Astrocyte (in vitro differentiated cells and primary cell): ENCODE results near the gene PML. TPM values are rescaled to one million over a fixed set of nuclear protein-coding genes. Genes with fewer than 3 reads are reported as not detected.

Source experiments
- DNase-seq: peaks from one replicate; pipeline ENCODE4 v3.0.0-alpha.2; 2010; ENCODE audit warnings: low read depth
- FAIRE-seq: peaks from 2 replicates; lab custom pipeline; 2011; peaks lifted over from hg19 to GRCh38; lab: Jason Lieb, UNC
- H2AFZ ChIP-seq: 2 replicates; pipeline ENCODE4 v1.6.0; 2012; ENCODE audit warnings: low read depth, low read length, inconsistent platforms
- H3K27ac ChIP-seq: 2 replicates; pipeline ENCODE4 v1.5.1; 2011; ENCODE audit warnings: low read depth, low read length, inconsistent platforms
- H3K27me3 ChIP-seq: 2 replicates; pipeline ENCODE4 v1.6.0; 2011; ENCODE audit warnings: low read length, inconsistent platforms; ENCODE audit not compliant: insufficient read depth
- H3K36me3 ChIP-seq: 2 replicates; pipeline ENCODE4 v1.5.1; 2011; ENCODE audit warnings: low read length, inconsistent platforms; ENCODE audit not compliant: insufficient read depth
- H3K4me1 ChIP-seq: 2 replicates; pipeline ENCODE4 v1.5.1; 2011; ENCODE audit warnings: low read length, inconsistent platforms; ENCODE audit not compliant: insufficient read depth
- H3K4me2 ChIP-seq: 2 replicates; pipeline ENCODE4 v1.6.0; 2012; ENCODE audit warnings: low read length, inconsistent platforms
- H3K4me3 ChIP-seq: 2 replicates; pipeline ENCODE4 v1.5.1; 2011; ENCODE audit warnings: low read depth, mild to moderate bottlenecking, low read length, inconsistent platforms; ENCODE audit not compliant: insufficient read depth
- H3K79me2 ChIP-seq: 2 replicates; pipeline ENCODE4 v1.6.0; 2012; ENCODE audit warnings: mild to moderate bottlenecking, low read length, inconsistent platforms; ENCODE audit not compliant: insufficient read depth
- H3K9ac ChIP-seq: 2 replicates; pipeline ENCODE4 v1.6.0; 2012; ENCODE audit warnings: mild to moderate bottlenecking, low read length, inconsistent platforms
- H3K9me3 ChIP-seq: 2 replicates; pipeline ENCODE4 v1.5.1; 2012; ENCODE audit warnings: low read depth, mild to moderate bottlenecking, low read length, inconsistent platforms; ENCODE audit not compliant: insufficient read depth
- H4K20me1 ChIP-seq: 2 replicates; pipeline ENCODE4 v1.6.0; 2012; ENCODE audit warnings: low read length, inconsistent platforms; ENCODE audit not compliant: insufficient read depth
- H3K27ac Mint-ChIP-seq: one replicate; pipeline ENCODE4 v1.8.0; 2021; ENCODE audit warnings: mild to moderate bottlenecking, mixed read lengths; ENCODE audit not compliant: unreplicated experiment
- H3K27me3 Mint-ChIP-seq: one replicate; pipeline ENCODE4 v1.8.0; 2021; ENCODE audit warnings: low read depth, mixed read lengths; ENCODE audit not compliant: unreplicated experiment
- H3K36me3 Mint-ChIP-seq: one replicate; pipeline ENCODE4 v1.8.0; 2021; ENCODE audit warnings: low read depth, mixed read lengths; ENCODE audit not compliant: unreplicated experiment
- H3K4me1 Mint-ChIP-seq: one replicate; pipeline ENCODE4 v1.8.0; 2021; ENCODE audit warnings: low read depth, mixed read lengths; ENCODE audit not compliant: unreplicated experiment
- H3K4me3 Mint-ChIP-seq: one replicate; pipeline ENCODE4 v1.8.0; 2021; ENCODE audit warnings: mild to moderate bottlenecking, moderate library complexity, mixed read lengths; ENCODE audit not compliant: unreplicated experiment
- H3K9me3 Mint-ChIP-seq: one replicate; pipeline ENCODE4 v1.8.0; 2021; ENCODE audit warnings: mild to moderate bottlenecking, mixed read lengths; ENCODE audit not compliant: unreplicated experiment
- CTCF ChIP-seq: IDR thresholded peaks from 2 replicates; pipeline ENCODE4 v1.5.1; 2011; ENCODE audit warnings: low read depth, mild to moderate bottlenecking, inconsistent platforms, low read length, moderate library complexity; ENCODE audit not compliant: insufficient read depth
- EZH2 ChIP-seq: IDR thresholded peaks from 2 replicates; pipeline ENCODE4 v1.6.1; 2012; ENCODE audit warnings: mild to moderate bottlenecking, low read length, inconsistent platforms; ENCODE audit not compliant: insufficient read depth
- total RNA-seq: library from RNA; stranded (reverse); gene quantifications from 2 replicates; pipeline ENCODE4 v1.2.1, GENCODE V29; 2021

The PML gene
- total RNA-seq, 1 donor from 2014 or later: 116 TPM

DNA sequence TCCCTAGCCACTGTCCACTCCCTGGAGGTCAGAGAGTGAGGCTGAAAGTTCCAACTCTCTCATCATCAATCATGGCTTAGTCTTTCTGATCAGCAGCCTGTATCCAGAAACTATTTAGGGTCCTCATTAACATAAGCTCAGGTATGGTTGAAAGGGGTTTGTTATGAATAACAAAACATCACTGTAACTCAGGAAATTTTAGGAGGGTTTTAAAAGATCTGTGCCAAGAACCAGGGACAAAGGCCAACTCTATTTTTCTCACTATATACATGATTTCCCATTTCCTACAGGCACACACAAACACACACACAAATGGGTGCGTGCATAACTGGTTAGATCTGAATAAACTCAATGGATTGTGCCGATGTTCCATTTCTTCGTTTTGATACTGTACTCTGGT, 26.1 kb upstream of the PML start:
- Mint-ChIP-seq H3K4me3 (no peak overlapping the region), H3K9me3 (no peaks in the 10 kb centered on the region), H3K27me3 (peaks cover 3% of the 10 kb centered on the region), H3K27ac (peak overlapping the region; percentile 64), H3K36me3 (no peaks in the 10 kb centered on the region), H3K4me1 (peaks cover 21% of the 10 kb centered on the region)
- DNase-seq (no peak), FAIRE-seq (no peak)
- Histone ChIP-seq H3K9ac (no peak overlapping the region), H4K20me1 (no peaks in the 10 kb centered on the region), H3K79me2 (no peaks in the 10 kb centered on the region), H2AFZ (no peak overlapping the region), H3K9me3 (no peaks in the 10 kb centered on the region), H3K27me3 (no peaks in the 10 kb centered on the region), H3K27ac (no peak overlapping the region), H3K4me3 (no peak overlapping the region), H3K4me2 (no peak overlapping the region), H3K4me1 (peaks cover 17% of the 10 kb centered on the region), H3K36me3 (no peaks in the 10 kb centered on the region)
- TF ChIP-seq CTCF (no peak), EZH2 (no peak)

DNA sequence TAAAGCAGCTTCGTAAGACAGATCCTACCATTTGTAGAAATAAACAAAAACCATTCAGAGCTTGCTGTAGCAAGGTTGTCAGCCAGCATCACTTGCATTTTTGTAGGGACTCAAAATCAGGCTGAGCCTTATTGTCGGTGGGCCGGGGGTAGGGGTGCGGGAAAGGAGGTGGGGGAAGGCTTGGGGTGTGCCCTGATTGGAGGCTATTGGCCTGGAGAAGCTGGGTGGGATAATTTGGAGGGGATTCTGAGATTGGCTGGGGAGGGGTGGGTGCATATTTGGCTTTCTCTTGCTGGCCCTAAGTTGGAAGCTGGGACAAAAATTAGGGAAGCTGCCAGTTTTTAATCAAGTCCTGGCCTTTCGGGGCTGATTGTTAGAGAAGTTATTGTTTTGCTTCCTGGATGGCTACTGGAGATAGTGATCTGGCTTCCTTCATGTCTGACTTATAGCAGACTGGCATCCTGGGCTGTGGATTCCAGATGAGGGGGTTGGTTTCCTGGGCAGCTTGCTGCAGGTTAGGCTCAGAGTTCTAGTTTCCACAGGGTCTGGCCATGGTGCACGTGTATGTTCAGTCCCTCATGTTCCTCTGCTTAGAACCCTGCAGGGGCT, 25.3 kb upstream of the PML start:
- Histone ChIP-seq H3K4me2 (no peak overlapping the region), H3K9me3 (no peaks in the 10 kb centered on the region), H3K27ac (no peak overlapping the region), H2AFZ (no peak overlapping the region), H3K36me3 (no peaks in the 10 kb centered on the region), H3K27me3 (no peaks in the 10 kb centered on the region), H3K4me3 (no peak overlapping the region), H3K4me1 (peaks cover 17% of the 10 kb centered on the region), H4K20me1 (no peaks in the 10 kb centered on the region), H3K79me2 (no peaks in the 10 kb centered on the region), H3K9ac (no peak overlapping the region)
- FAIRE-seq (no peak), DNase-seq (no peak)
- Mint-ChIP-seq H3K9me3 (peaks cover 1% of the 10 kb centered on the region), H3K4me1 (peaks cover 22% of the 10 kb centered on the region), H3K4me3 (no peak overlapping the region), H3K36me3 (no peaks in the 10 kb centered on the region), H3K27me3 (peaks cover 3% of the 10 kb centered on the region), H3K27ac (no peak overlapping the region)
- TF ChIP-seq CTCF: no peak
- TF ChIP-seq EZH2: no peak

DNA sequence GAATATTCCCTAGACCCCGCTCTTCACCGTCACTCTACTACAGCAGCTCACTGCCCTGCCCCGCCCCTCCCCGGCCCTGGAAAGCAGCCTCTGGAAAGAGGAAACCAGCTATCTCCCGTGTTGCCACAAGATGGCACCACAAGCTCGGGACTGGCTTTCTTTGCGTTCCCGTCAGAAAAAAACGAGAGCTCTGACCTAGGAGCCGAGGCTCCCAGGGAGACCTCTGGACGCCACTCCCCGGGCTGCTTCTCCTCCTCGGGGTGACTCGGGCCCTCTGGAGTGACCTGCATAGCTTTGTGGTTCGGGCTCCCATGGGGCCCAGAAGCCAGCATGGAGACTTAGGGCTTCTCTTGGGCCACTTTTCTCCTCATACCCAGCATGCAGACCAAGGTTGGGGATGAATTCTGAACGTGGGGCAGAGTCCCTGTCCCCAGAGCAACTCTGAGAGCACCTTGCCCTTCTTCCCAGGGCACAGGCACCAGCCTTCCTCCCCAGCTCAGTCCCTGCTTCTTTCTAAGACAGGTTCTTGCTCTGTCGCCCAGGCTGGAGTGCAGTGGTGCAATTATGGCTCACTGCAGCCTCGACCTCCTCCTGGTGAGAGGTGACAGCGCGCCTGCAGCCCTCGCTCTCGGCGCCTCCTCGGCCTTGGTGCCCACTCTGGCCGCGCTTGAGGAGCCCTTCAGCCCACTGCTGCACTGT, 21.4 kb upstream of the PML start:
- DNase-seq: no peak

More for the DNA sequence above, 21.4 kb upstream of the PML start:
- no peak overlapping the region for H3K9ac ChIP-seq
- peaks cover 5% of the 10 kb centered on the region for H3K27me3 ChIP-seq
- no peaks in the 10 kb centered on the region for H3K79me2 ChIP-seq
- H3K27ac ChIP-seq: no peak overlapping the region
- Mint-ChIP-seq H3K27me3 (peaks cover 11% of the 10 kb centered on the region), H3K9me3 (peaks cover 4% of the 10 kb centered on the region), H3K4me3 (no peak overlapping the region), H3K27ac (peak overlapping the region; percentile 3), H3K36me3 (no peaks in the 10 kb centered on the region), H3K4me1 (peaks cover 13% of the 10 kb centered on the region)
- H3K9me3 ChIP-seq: no peaks in the 10 kb centered on the region
- H3K4me2 ChIP-seq: peak overlapping the region; percentile 77
- FAIRE-seq: no peak
- no peaks in the 10 kb centered on the region for H3K36me3 ChIP-seq
- peak overlapping the region; percentile 55 for H2AFZ ChIP-seq
- peak; percentile 87 for TF ChIP-seq CTCF
- TF ChIP-seq EZH2: no peak
- H4K20me1 ChIP-seq: no peaks in the 10 kb centered on the region
- peak overlapping the region; percentile 32 for H3K4me3 ChIP-seq
- H3K4me1 ChIP-seq: peaks cover 4% of the 10 kb centered on the region
